Stomach (tissue), 9 donors: ENCODE data around the gene RTL10. TPM values are rescaled to one million over a fixed set of nuclear protein-coding genes. Genes with fewer than 3 reads are reported as not detected.

Experiments
- DNase-seq, 2 donors: peaks; one replicate each; pipeline versions ENCODE4 v3.0.0 to v3.0.0-alpha.2; 2013 to 2019
- H3K27ac ChIP-seq, 5 donors: fragments of 200-600 bp in 4 of 5; sonication (generic) in 4 of 5; one replicate each; pipeline ENCODE4 v1.5.1; 2013 to 2019; ENCODE audit warnings: mild to moderate bottlenecking in 1 of 5, moderate library complexity in 1 of 5
- H3K27me3 ChIP-seq, 3 donors: fragments of 200-600 bp; sonication (generic); one replicate each; pipeline ENCODE4 v1.5.1; 2017 to 2019; ENCODE audit warnings: mixed run types in 1 of 3
- H3K36me3 ChIP-seq, 4 donors: fragments of 200-600 bp; sonication (generic); 1 replicate in 3 of 4; 2 replicates in 1 of 4; pipeline ENCODE4 v1.5.1; 2016 to 2019
- H3K4me1 ChIP-seq, 4 donors: fragments of 200-600 bp; sonication (generic); one replicate each; pipeline ENCODE4 v1.5.1; 2016 to 2019
- H3K4me3 ChIP-seq, 4 donors: fragments of 200-600 bp; sonication (generic) in 3 of 4; one replicate each; pipeline ENCODE4 v1.5.1; 2016 to 2019; ENCODE audit warnings: mild to moderate bottlenecking in 1 of 4
- H3K9me3 ChIP-seq, 4 donors: fragments of 200-600 bp; sonication (generic); one replicate each; pipeline ENCODE4 v1.5.1; 2016 to 2019
- EP300 ChIP-seq: sonication (generic); formaldehyde crosslinking; IDR thresholded peaks from one replicate; pipeline ENCODE4 v1.6.1; 2017; ENCODE audit warnings: antibody characterized with exemption
- POLR2A ChIP-seq, 4 donors: fragments of 450-650 bp; IDR thresholded peaks; one replicate each; pipeline ENCODE4 v1.6.1; 2016; ENCODE audit warnings: antibody characterized with exemption in 4 of 4, control low read depth in 2 of 4, mild to moderate bottlenecking in 1 of 4, moderate library complexity in 1 of 4
- POLR2AphosphoS5 ChIP-seq, 3 donors: sonication (generic); formaldehyde crosslinking; IDR thresholded peaks; one replicate each; pipeline ENCODE4 v1.6.1; 2016; ENCODE audit warnings: antibody characterized with exemption in 3 of 3
- WGBS, 5 donors: extraction: QIAGEN DNeasy Blood & Tissue Kit in 3 of 5; methylation state at CpG; one replicate each; pipeline versions ENCODE4 v1.1.5 to v1.1.7; 2013 to 2018; 5-methylcytosine and 5-hydroxymethylcytosine counted together
- intact Hi-C: fragments of 100-400 bp; cut with DNase I; formaldehyde crosslinking; loops from one replicate; pipeline ENCODE4 v1.15.1; 2023; ENCODE audit warnings: low total_unique reads
- polyA plus RNA-seq, 3 donors: library from polyadenylated mRNA; stranded (reverse); fragments of 200-250 nt; gene quantifications; one replicate each; pipeline ENCODE4 v1.2.3, GENCODE V29; 2013
- total RNA-seq, 5 donors: library from RNA; depleted of rRNA; stranded (reverse); fragments of >200 nt; gene quantifications; one replicate each; pipeline versions ENCODE4 v1.1.0 to v1.2.3, GENCODE V29; 2014 to 2016
- TF ChIP-seq, protein P1 (sequence below), 7 experiments: fragments of 450-650 bp in 4 of 7; fragments of 200-600 bp in 3 of 7; sonication (generic) in 3 of 7; IDR thresholded peaks; one replicate each; pipeline ENCODE4 v1.5.1; 2016 to 2019; ENCODE audit warnings: antibody characterized with exemption in 7 of 7, control low read depth in 2 of 7, mild to moderate bottlenecking in 1 of 7
- donor health status: healthy with polysubstance abuse.
- donor health status: Bipolar disorder and iron deficiency.
- donor health status: healthy.

The RTL10 gene
- total and polyA plus RNA-seq, 8 donors: 1.7 to 28.1 (median 8.4) TPM

DNA sequence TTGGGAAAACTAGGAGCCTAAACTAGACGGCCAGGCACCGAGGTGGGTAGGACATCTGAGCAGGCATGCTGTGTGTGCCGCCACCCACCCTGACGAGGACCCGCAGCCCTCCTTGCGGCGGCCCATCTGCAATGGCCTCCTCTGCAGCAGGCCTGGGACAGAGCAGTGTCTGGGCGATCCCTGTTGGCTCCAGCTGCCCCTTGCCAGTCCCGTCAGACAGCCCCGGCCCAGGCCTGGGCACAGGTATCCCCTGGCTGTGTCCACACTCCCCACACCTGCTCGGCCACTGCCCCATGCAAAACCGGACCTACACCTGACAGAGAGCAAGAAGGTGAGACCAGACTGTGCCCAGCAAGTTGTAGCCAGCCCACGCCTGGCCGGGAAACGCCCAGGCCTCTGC is 38.7 kb upstream of the RTL10 start:
- Histone ChIP-seq H3K9me3 (no peaks in the 10 kb centered on the region), H3K4me3 (no peak overlapping the region), H3K36me3 (peaks cover 4 to 99% (median 69%) of the 10 kb centered on the region in 4 donors), H3K27me3 (no peaks in the 10 kb centered on the region), H3K4me1 (peaks cover 9 to 27% (median 15%) of the 10 kb centered on the region in 4 donors), H3K27ac (no peak overlapping the region)
- intact Hi-C loops: no loop called here
- TF ChIP-seq POLR2A (IDR thresholded peaks at IDR 0.05): no peak
- TF ChIP-seq, protein P1, sequence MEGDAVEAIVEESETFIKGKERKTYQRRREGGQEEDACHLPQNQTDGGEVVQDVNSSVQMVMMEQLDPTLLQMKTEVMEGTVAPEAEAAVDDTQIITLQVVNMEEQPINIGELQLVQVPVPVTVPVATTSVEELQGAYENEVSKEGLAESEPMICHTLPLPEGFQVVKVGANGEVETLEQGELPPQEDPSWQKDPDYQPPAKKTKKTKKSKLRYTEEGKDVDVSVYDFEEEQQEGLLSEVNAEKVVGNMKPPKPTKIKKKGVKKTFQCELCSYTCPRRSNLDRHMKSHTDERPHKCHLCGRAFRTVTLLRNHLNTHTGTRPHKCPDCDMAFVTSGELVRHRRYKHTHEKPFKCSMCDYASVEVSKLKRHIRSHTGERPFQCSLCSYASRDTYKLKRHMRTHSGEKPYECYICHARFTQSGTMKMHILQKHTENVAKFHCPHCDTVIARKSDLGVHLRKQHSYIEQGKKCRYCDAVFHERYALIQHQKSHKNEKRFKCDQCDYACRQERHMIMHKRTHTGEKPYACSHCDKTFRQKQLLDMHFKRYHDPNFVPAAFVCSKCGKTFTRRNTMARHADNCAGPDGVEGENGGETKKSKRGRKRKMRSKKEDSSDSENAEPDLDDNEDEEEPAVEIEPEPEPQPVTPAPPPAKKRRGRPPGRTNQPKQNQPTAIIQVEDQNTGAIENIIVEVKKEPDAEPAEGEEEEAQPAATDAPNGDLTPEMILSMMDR (IDR thresholded peaks at IDR 0.05): no peak
- TF ChIP-seq EP300: no peak
- no peak for DNase-seq
- WGBS, 5 donors: 85 to 98% (median 93%) methylated on average over 10 to 15 of the region's 15 CpGs

DNA sequence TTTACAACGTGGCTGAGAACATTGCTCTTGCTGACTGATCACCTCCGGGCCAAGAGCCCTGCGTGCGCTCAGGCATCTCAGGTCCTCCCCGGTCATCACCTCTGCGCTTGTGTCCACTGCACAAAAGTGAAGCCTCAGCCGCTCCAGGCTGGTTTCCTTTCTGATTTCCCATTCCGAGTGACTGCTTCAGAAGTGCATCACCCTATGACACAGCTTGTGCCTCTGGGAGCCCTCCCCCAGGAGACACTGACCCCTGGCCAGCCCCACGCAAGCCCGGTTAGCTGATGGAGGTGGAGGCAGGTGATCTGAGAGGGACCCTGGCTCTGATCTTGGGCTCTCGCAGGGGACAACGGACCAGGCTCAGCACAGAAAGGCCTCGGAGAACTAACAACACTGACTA is 38.3 kb upstream of the RTL10 start:
- 87 to 92% (median 89%) methylated on average over 13 of the region's 13 CpGs for WGBS, 5 donors
- H3K27me3 ChIP-seq: no peaks in the 10 kb centered on the region
- H3K4me3 ChIP-seq: no peak overlapping the region
- H3K36me3 ChIP-seq: peaks cover 2 to 99% (median 68%) of the 10 kb centered on the region in 4 donors
- peak overlapping the region in 1 of 5 donors; percentile 66 for H3K27ac ChIP-seq
- H3K4me1 ChIP-seq: peaks cover 9 to 28% (median 15%) of the 10 kb centered on the region in 4 donors
- no peak for DNase-seq
- TF ChIP-seq POLR2A (IDR thresholded peaks at IDR 0.05) (no peak), POLR2AphosphoS5 (IDR thresholded peaks at IDR 0.05) (no peak), EP300 (no peak)
- TF ChIP-seq, protein P1 (IDR thresholded peaks at IDR 0.05): no peak
- H3K9me3 ChIP-seq: no peaks in the 10 kb centered on the region
- intact Hi-C loops: no loop called here

DNA sequence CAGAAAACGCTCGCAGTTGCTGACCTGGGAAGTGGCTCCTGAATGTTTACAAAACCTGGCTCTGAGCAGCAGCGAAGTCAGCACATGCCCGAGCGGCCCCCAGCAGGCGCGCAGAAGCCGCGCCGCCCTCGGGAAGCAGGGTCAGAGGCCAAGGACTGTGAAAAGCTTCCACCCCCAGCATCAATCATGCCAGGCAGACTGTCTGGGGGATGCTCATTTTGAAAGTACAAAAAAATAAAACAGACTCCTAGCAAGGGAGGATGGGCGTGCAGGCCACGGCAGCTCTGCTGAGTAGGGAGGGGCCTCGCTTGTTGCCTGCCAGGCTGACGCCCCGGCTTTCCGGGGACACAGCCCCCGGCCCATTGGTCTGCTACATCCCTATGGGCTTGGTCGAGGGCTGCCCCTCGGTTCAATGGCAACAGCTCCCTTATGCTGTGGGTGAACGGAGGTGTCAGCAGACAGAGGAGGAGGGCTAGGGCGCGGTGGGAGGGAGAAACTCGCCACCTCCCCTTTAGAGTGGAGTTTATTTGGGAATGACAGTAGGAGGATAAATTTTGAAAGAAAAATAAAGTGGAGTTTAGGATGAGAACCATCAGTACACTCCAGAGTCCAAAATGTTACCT is 37.7 kb upstream of the RTL10 start:
- TF ChIP-seq POLR2A (IDR thresholded peaks at IDR 0.05): no peak
- TF ChIP-seq, protein P1 (IDR thresholded peaks at IDR 0.05): no peak
- TF ChIP-seq EP300: no peak
- TF ChIP-seq POLR2AphosphoS5 (IDR thresholded peaks at IDR 0.05): no peak
- Histone ChIP-seq H3K27me3 (no peaks in the 10 kb centered on the region), H3K4me1 (peaks cover 9 to 33% (median 15%) of the 10 kb centered on the region in 4 donors), H3K9me3 (no peaks in the 10 kb centered on the region), H3K4me3 (peak overlapping the region in 2 of 4 donors; percentile 12 to 16), H3K36me3 (peaks cover 0 to 99% (median 68%) of the 10 kb centered on the region in 4 donors), H3K27ac (peak overlapping the region in 3 of 5 donors; percentile 47 to 66 (median 60))
- WGBS, 5 donors: 44 to 58% (median 53%) methylated on average over 22 to 24 of the region's 24 CpGs
- peak in 1 of 2 donors; percentile 54 for DNase-seq
- intact Hi-C loops: no loop called here

DNA sequence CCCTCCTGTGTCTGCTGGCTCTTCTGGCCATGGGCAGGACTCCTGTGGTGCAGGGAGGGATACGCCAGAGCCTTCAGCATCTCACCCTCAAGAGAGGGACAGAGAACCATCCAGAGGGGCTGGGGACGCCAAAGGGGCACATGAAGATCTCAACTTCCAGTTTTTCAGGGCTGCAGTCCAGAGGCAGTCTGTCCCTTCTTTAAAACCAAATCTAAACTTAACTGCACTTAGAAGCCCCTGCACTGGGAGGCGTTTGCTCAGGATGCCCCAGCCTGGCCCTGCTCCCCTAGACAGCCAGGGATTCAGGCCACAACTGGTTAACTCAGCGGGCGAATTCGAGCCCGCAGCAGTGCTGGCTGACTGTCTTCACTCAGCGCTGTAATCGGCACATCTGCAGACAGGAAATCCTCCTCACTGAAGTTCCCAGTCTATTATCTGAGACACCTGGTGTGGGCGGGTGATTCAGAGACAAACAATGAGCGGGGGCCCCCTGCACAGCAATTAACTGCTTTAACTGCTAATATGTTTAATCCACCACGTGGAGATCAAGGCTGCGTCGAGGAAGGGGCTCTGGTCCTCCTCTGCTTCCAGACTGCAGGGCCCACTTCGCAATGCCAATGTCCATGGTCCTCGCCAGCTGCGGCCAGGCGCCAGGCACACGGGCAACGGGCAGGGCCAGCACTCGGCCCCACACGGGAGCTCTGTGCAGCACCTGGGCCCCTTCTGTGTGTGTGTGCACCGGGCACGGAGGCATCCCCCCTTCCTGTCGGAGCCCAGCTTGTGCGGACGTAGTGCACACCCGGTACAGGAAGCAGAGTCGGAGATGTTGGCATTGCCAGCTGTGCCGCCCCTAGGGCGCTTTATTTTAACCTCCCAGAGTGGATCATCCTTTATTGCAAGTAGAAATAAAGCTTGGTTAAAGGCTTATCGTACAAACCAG is 36.9 kb upstream of the RTL10 start:
- Histone ChIP-seq H3K27ac (peak overlapping the region in 4 of 5 donors; percentile 37 to 66 (median 54)), H3K36me3 (peaks cover 0 to 99% (median 68%) of the 10 kb centered on the region in 4 donors), H3K4me1 (peaks cover 9 to 36% (median 15%) of the 10 kb centered on the region in 4 donors), H3K9me3 (no peaks in the 10 kb centered on the region), H3K27me3 (no peaks in the 10 kb centered on the region), H3K4me3 (peak overlapping the region in 2 of 4 donors; percentile 12 to 16)
- intact Hi-C loops: no loop called here
- TF ChIP-seq POLR2A (IDR thresholded peaks at IDR 0.05) (no peak), EP300 (no peak), POLR2AphosphoS5 (IDR thresholded peaks at IDR 0.05) (no peak)
- TF ChIP-seq, protein P1 (IDR thresholded peaks at IDR 0.05): no peak
- WGBS, 5 donors: 38 to 55% (median 48%) methylated on average over 23 to 32 of the region's 32 CpGs
- DNase-seq: peak in 1 of 2 donors; percentile 76
